SH-SY5Y (cell line): ENCODE results near the gene TRAPPC5.

Experiments used
- GATA2 ChIP-seq: IDR thresholded peaks from 2 replicates; pipeline ENCODE4 v1.6.1; 2011; ENCODE audit warnings: mild to moderate bottlenecking, low read depth, low read length
- GATA3 ChIP-seq: IDR thresholded peaks from 2 replicates; pipeline ENCODE4 v1.6.1; 2011; ENCODE audit warnings: low read depth, mild to moderate bottlenecking, low read length, moderate library complexity

DNA sequence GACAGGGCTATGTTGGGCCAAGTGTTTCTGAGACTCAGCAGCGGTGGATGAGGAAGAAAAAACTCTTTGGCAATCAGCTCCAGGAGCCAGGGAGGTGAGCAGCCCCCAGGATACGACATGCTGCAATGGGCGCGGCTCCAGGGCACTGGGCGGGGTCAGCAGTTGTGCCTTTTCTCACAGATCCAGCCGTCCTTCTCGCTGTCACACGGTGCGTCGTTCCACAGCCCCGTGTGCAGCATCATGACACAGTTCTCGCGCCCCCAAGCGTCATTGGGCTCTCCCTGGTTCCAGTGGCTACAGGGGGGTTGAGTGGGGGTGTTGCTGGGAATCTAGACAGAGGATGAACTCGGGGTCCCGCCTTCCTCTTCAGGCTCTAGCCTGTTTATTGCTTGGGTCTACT, 48.6 kb downstream of the TRAPPC5 start:
- TF ChIP-seq GATA2 (no peak), GATA3 (no peak)
